Measurements from ENCODE around the gene MAMDC2.
"Not testable (repeated sequence)": the region's sequence is repeated elsewhere in the genome, so short reads cannot be mapped to it uniquely, and the experiment has no call there.

DNA sequence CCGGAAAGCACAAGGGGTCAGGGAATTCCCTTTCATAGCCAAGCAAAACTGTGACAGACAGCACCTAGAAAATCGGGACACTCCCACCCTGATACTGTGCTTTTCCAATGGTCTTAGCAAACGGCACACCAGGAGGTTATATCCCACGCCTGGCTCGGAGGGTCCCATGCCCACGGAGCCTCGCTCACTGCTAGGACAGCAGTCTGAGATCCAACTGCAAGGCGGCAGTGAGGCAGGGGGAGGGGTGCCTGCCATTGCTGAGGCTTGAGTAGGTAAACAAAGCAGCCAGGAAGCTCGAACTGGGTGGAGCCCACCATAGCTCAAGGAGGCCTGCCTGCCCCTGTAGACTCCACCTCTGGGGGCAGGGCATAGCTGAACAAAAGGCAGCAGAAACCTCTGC is 190.6 kb downstream of the MAMDC2 start:
- not testable (repeated sequence) for TF ChIP-seq CTCF (conservative IDR thresholded peaks at IDR 0.05); EZH2 (IDR thresholded peaks at IDR 0.05; ENCODE audit: low read depth)

Data from PC-9 (cell line).